PC-3 (cell line): ENCODE results near the gene TOMM7. TPM values are rescaled to one million over a fixed set of nuclear protein-coding genes. Genes with fewer than 3 reads are reported as not detected.

Source experiments
- ATAC-seq: fragments of 200-7000 bp; cut with Tn5 transposase; 2 replicates; pipeline ENCODE4 v1.9.1; 2020; ENCODE audit warnings: mild to moderate bottlenecking, moderate library complexity
- BruUV-seq: library from RNA; stranded (reverse); fragments of 400-500 nt; replicated peaks from 2 replicates; lab custom pipeline; 2021; lab: Mats Ljungman, UMichigan
- CTCF ChIA-PET: fragments of 300-600 bp; sonication (Branson Sonifier 250); formaldehyde crosslinking; loops from one replicate; lab custom pipeline; 2022; ENCODE audit warnings: antibody characterized with exemption; lab: Charles Lee
- POLR2A ChIA-PET: fragments of 300-600 bp; sonication (Branson Sonifier 250); formaldehyde crosslinking; loops from one replicate; lab custom pipeline; 2022; ENCODE audit warnings: antibody characterized with exemption; ENCODE audit not compliant: unreplicated experiment; lab: Charles Lee
- DNase-seq: peaks from one replicate; pipeline ENCODE4 v3.0.0-alpha.2; 2015
- H2AFZ ChIP-seq: fragments of 300-600 bp; sonication (generic); 2 replicates; pipeline ENCODE4 v1.6.0; 2016; ENCODE audit warnings: antibody characterized with exemption, low read length
- H3F3A ChIP-seq: fragments of 300-600 bp; sonication (generic); one replicate; pipeline ENCODE4 v1.6.0; 2017; ENCODE audit warnings: antibody characterized with exemption, low read length, control low read depth, mild to moderate bottlenecking; ENCODE audit not compliant: unreplicated experiment
- H3K27ac ChIP-seq: fragments of 300-600 bp; sonication (generic); 2 replicates; pipeline ENCODE4 v1.5.1; 2016; ENCODE audit warnings: mild to moderate bottlenecking, low read length
- H3K27me3 ChIP-seq: fragments of 300-600 bp; sonication (generic); 2 replicates; pipeline ENCODE4 v1.6.1; 2016; ENCODE audit warnings: low read length, mixed read lengths
- H3K36me3 ChIP-seq: fragments of 300-600 bp; sonication (generic); 2 replicates; pipeline ENCODE4 v1.6.1; 2016; ENCODE audit warnings: low read depth, mixed run types, low read length, mixed read lengths
- H3K4me1 ChIP-seq: fragments of 300-600 bp; sonication (generic); 2 replicates; pipeline ENCODE4 v1.5.1; 2016; ENCODE audit warnings: low read length; ENCODE audit not compliant: insufficient read depth
- H3K4me2 ChIP-seq: fragments of 300-600 bp; sonication (generic); 2 replicates; pipeline ENCODE4 v1.6.0; 2016; ENCODE audit warnings: low read length
- H3K4me3 ChIP-seq: fragments of 300-600 bp; sonication (generic); 2 replicates; pipeline ENCODE4 v1.5.1; 2016; ENCODE audit warnings: mild to moderate bottlenecking, low read length, mixed read lengths
- H3K79me2 ChIP-seq: fragments of 300-600 bp; sonication (generic); 2 replicates; pipeline ENCODE4 v1.6.1; 2017; ENCODE audit warnings: low read length, mixed read lengths
- H3K9ac ChIP-seq: fragments of 300-600 bp; sonication (generic); 2 replicates; pipeline ENCODE4 v1.6.0; 2016; ENCODE audit warnings: mild to moderate bottlenecking, low read length
- H3K9me2 ChIP-seq: fragments of 300-600 bp; sonication (generic); replicated peaks from 2 replicates; pipeline ENCODE4 v1.6.1; 2016; ENCODE audit warnings: mixed run types, low read length, mixed read lengths
- H3K9me3 ChIP-seq: fragments of 300-600 bp; sonication (generic); 2 replicates; pipeline ENCODE4 v1.6.1; 2016; ENCODE audit warnings: low read length, mixed read lengths
- H4K20me1 ChIP-seq: fragments of 300-600 bp; sonication (generic); 2 replicates; pipeline ENCODE4 v1.6.1; 2016; ENCODE audit warnings: low read length, mixed read lengths
- EZH2 ChIP-seq: fragments of 300-600 bp; sonication (generic); IDR thresholded peaks from one replicate; pipeline ENCODE4 v1.6.1; 2017; ENCODE audit warnings: antibody characterized with exemption, mild to moderate bottlenecking, low read length; ENCODE audit not compliant: unreplicated experiment
- EZH2phosphoT487 ChIP-seq: fragments of 300-600 bp; sonication (generic); IDR thresholded peaks from 2 replicates; pipeline ENCODE4 v1.6.1; 2018; ENCODE audit warnings: mild to moderate bottlenecking, antibody characterized with exemption, low read length, borderline replicate concordance
- intact Hi-C: fragments of 100-400 bp; cut with micrococcal nuclease; formaldehyde crosslinking; loops from 2 replicates; pipeline ENCODE4 v1.9.0; 2023
- total RNA-seq: library from RNA; depleted of rRNA; stranded (reverse); fragments of >200 nt; gene quantifications from 2 replicates; pipeline ENCODE4 v1.2.3, GENCODE V29; 2014
- TF ChIP-seq, protein P1 (sequence below): fragments of 300-600 bp; sonication (generic); conservative IDR thresholded peaks from 2 replicates; pipeline ENCODE4 v1.5.1; 2017; ENCODE audit warnings: antibody characterized with exemption, low read depth, mild to moderate bottlenecking, low read length

TOMM7 gene
- total RNA-seq, 1 experiment from 2014 or later = 151 TPM

GRCh38 chr7:22864301-22864700 is 41.7 kb upstream of the TOMM7 start:
- intact Hi-C loops = no loop called here
- Histone ChIP-seq H3K79me2 (no peaks in the 10 kb centered on the region), H3F3A (no peaks in the 10 kb centered on the region), H2AFZ (no peak overlapping the region), H3K4me1 (peaks cover 11% of the 10 kb centered on the region), H3K4me2 (no peak overlapping the region), H3K36me3 (peaks cover 15% of the 10 kb centered on the region), H3K4me3 (no peak overlapping the region), H3K9me2 (no peaks in the 10 kb centered on the region), H4K20me1 (no peaks in the 10 kb centered on the region), H3K9ac (no peak overlapping the region), H3K27me3 (no peaks in the 10 kb centered on the region), H3K27ac (no peak overlapping the region), H3K9me3 (no peaks in the 10 kb centered on the region)
- no peak for TF ChIP-seq EZH2
- TF ChIP-seq, protein P1, sequence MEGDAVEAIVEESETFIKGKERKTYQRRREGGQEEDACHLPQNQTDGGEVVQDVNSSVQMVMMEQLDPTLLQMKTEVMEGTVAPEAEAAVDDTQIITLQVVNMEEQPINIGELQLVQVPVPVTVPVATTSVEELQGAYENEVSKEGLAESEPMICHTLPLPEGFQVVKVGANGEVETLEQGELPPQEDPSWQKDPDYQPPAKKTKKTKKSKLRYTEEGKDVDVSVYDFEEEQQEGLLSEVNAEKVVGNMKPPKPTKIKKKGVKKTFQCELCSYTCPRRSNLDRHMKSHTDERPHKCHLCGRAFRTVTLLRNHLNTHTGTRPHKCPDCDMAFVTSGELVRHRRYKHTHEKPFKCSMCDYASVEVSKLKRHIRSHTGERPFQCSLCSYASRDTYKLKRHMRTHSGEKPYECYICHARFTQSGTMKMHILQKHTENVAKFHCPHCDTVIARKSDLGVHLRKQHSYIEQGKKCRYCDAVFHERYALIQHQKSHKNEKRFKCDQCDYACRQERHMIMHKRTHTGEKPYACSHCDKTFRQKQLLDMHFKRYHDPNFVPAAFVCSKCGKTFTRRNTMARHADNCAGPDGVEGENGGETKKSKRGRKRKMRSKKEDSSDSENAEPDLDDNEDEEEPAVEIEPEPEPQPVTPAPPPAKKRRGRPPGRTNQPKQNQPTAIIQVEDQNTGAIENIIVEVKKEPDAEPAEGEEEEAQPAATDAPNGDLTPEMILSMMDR = no peak
- TF ChIP-seq EZH2phosphoT487 = no peak
- ATAC-seq (no peak), DNase-seq (no peak)
- no TSS peak for BruUV-seq
- ChIA-PET POLR2A (interaction anchor here (0.7 kb wide), 1 partner anchor 46 kb away, joined by 3 read pairs; no protein-coding TSS in a partner anchor), CTCF (no interaction called here)

DNA sequence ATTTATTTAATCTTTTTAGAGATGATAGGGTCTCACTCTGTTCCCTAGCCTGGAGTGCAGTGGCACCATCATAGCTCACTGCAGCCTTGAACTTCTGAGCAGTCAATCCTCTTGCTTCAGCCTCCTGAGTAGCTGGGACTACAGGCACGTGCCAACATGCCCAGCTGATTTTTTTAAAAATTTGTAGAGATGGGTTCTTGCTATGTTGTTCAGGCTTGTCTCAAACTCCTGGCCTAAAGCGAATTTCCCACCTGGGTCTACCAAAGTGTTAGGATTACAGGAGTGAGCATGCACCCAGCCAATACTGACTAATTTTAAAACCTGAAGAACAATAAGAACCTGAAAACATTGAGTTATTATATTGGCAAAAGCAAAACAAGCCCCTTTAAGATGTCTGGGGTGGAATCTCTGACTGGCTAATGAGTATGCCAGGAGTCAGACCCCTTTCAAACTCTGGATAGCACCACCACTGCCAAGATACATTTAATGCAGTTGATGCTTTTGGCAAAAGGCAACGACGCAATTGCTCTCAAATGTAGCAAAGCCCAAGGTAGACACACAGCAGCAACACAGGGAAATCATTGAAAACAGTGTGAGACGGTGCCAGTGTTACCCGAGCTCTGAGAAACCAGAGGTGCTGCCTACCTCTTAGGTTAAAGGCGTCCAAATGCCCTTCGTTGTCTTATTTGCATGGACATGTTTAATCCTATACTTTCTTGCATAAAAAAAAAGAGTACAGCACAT is 40.7 kb upstream of the TOMM7 start:
- POLR2A ChIA-PET = no interaction called here
- DNase-seq (no peak), ATAC-seq (no peak)
- intact Hi-C loops = no loop called here
- Histone ChIP-seq H3K36me3 (peaks cover 15% of the 10 kb centered on the region), H3K9me2 (no peaks in the 10 kb centered on the region), H3F3A (peaks cover 4% of the 10 kb centered on the region), H3K9me3 (no peaks in the 10 kb centered on the region), H3K27me3 (no peaks in the 10 kb centered on the region), H2AFZ (no peak overlapping the region), H3K4me2 (no peak overlapping the region), H4K20me1 (no peaks in the 10 kb centered on the region), H3K9ac (no peak overlapping the region), H3K27ac (no peak overlapping the region), H3K79me2 (no peaks in the 10 kb centered on the region), H3K4me3 (no peak overlapping the region), H3K4me1 (peaks cover 20% of the 10 kb centered on the region)
- CTCF ChIA-PET = no interaction called here
- TF ChIP-seq EZH2 = no peak
- TF ChIP-seq EZH2phosphoT487 = no peak
- TF ChIP-seq, protein P1 = no peak
- no TSS peak for BruUV-seq

- CTCF ChIA-PET = interaction anchor here (0.7 kb wide), 1 partner anchor 215 kb away, joined by 4 read pairs; no protein-coding TSS in a partner anchor
- no peak overlapping the region for H3K4me2 ChIP-seq
- DNase-seq (no peak), ATAC-seq (no peak)
- no peak overlapping the region for H2AFZ ChIP-seq
- H3K36me3 ChIP-seq = peaks cover 20% of the 10 kb centered on the region
- no peaks in the 10 kb centered on the region for H4K20me1 ChIP-seq
- H3K9ac ChIP-seq = no peak overlapping the region
- peaks cover 32% of the 10 kb centered on the region for H3K4me1 ChIP-seq
- H3K4me3 ChIP-seq = no peak overlapping the region
- no peaks in the 10 kb centered on the region for H3K9me3 ChIP-seq
- peaks cover 3% of the 10 kb centered on the region; the same call in 1 of the 2 replicates for H3K79me2 ChIP-seq
- H3F3A ChIP-seq = peaks cover 4% of the 10 kb centered on the region
- intact Hi-C loops = no loop called here
- TF ChIP-seq, protein P1 = no peak
- no peak for TF ChIP-seq EZH2
- TF ChIP-seq EZH2phosphoT487 = no peak
- no TSS peak for BruUV-seq
- no peak overlapping the region for H3K27ac ChIP-seq
- no peaks in the 10 kb centered on the region for H3K9me2 ChIP-seq
- POLR2A ChIA-PET = no interaction called here
- H3K27me3 ChIP-seq = no peaks in the 10 kb centered on the region
These were observed 38.9 kb upstream of the TOMM7 start for GRCh38 chr7:22861576-22861975.
